Gastroesophageal sphincter (tissue), 4 donors: ENCODE data around the gene MYO1D. TPM values are rescaled to one million over a fixed set of nuclear protein-coding genes. Genes with fewer than 3 reads are reported as not detected.

Experiments used
- ATAC-seq: fragments of 150-250 bp; one replicate; pipeline ENCODE4 v1.9.1; 2016; ENCODE audit warnings: mild to moderate bottlenecking, moderate library complexity
- H3K27ac ChIP-seq, 4 donors: fragments of 200-600 bp; sonication (generic) in 3 of 4; 1 replicate in 3 of 4; 2 replicates in 1 of 4; pipeline ENCODE4 v1.5.1; 2016 to 2019
- H3K27me3 ChIP-seq: fragments of 200-600 bp; sonication (generic); one replicate; pipeline ENCODE4 v1.5.1; 2019
- H3K36me3 ChIP-seq, 2 donors: fragments of 200-600 bp; sonication (generic); one replicate each; pipeline ENCODE4 v1.5.1; 2019; ENCODE audit warnings: control low read depth in 1 of 2
- H3K4me1 ChIP-seq, 3 donors: fragments of 200-600 bp; sonication (generic); 1 replicate in 2 of 3; 2 replicates in 1 of 3; pipeline ENCODE4 v1.5.1; 2016 to 2019; ENCODE audit warnings: control low read depth in 2 of 3
- H3K4me3 ChIP-seq, 2 donors: fragments of 200-600 bp; sonication (generic); one replicate each; pipeline ENCODE4 v1.5.1; 2019; ENCODE audit warnings: mild to moderate bottlenecking in 1 of 2, moderate library complexity in 1 of 2
- H3K9me3 ChIP-seq, 3 donors: fragments of 200-600 bp; sonication (generic); one replicate each; pipeline ENCODE4 v1.5.1; 2017 to 2019; ENCODE audit warnings: control low read depth in 2 of 3
- EP300 ChIP-seq: sonication (generic); formaldehyde crosslinking; IDR thresholded peaks from one replicate; pipeline ENCODE4 v1.6.1; 2017; ENCODE audit warnings: antibody characterized with exemption, mild to moderate bottlenecking
- POLR2A ChIP-seq, 2 donors: fragments of 450-650 bp; IDR thresholded peaks; one replicate each; pipeline ENCODE4 v1.6.1; 2017; ENCODE audit warnings: antibody characterized with exemption in 2 of 2, mild to moderate bottlenecking in 2 of 2, moderate library complexity in 1 of 2
- POLR2AphosphoS5 ChIP-seq: sonication (generic); formaldehyde crosslinking; IDR thresholded peaks from one replicate; pipeline ENCODE4 v1.6.1; 2017; ENCODE audit warnings: antibody characterized with exemption
- WGBS, 2 donors: methylation state at CpG; one replicate each; pipeline ENCODE4 v1.1.5; 2018; ENCODE audit warnings: low coverage in 1 of 2; 5-methylcytosine and 5-hydroxymethylcytosine counted together
- total RNA-seq, 4 donors: library from RNA; depleted of rRNA; stranded (reverse); fragments of >200 nt; gene quantifications; one replicate each; pipeline ENCODE4 v1.1.0, GENCODE V29; 2016
- TF ChIP-seq, protein P1 (sequence below), 4 experiments: fragments of 200-600 bp in 2 of 4; fragments of 450-650 bp in 2 of 4; sonication (generic) in 1 of 4; IDR thresholded peaks; one replicate each; pipeline ENCODE4 v1.5.1; 2017 to 2019; ENCODE audit warnings: antibody characterized with exemption in 4 of 4, mild to moderate bottlenecking in 2 of 4, moderate library complexity in 2 of 4

MYO1D gene
- total RNA-seq, 4 donors from 2014 or later, result 28.2 to 63.5 (median 47.2) TPM

DNA sequence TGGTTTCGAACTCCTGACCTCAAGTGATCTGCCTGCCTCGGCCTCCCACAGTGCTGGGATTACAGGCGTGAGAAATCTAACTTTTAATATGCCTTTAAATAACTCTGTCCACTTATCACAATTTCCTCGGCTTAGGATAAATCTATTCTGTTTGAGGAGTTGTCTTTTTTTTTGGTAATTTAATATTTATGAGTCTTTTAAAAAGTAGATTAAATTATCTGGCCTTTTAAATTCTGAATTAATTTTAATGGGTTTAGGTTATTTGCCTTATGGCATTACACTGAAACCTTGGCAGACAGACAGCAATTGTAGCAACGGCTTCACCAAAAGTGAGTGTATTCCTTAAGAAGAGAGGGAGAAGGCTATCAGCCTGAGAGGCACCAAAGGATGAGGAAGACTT lies 66.2 kb downstream of the MYO1D start:
- TF ChIP-seq, protein P1, sequence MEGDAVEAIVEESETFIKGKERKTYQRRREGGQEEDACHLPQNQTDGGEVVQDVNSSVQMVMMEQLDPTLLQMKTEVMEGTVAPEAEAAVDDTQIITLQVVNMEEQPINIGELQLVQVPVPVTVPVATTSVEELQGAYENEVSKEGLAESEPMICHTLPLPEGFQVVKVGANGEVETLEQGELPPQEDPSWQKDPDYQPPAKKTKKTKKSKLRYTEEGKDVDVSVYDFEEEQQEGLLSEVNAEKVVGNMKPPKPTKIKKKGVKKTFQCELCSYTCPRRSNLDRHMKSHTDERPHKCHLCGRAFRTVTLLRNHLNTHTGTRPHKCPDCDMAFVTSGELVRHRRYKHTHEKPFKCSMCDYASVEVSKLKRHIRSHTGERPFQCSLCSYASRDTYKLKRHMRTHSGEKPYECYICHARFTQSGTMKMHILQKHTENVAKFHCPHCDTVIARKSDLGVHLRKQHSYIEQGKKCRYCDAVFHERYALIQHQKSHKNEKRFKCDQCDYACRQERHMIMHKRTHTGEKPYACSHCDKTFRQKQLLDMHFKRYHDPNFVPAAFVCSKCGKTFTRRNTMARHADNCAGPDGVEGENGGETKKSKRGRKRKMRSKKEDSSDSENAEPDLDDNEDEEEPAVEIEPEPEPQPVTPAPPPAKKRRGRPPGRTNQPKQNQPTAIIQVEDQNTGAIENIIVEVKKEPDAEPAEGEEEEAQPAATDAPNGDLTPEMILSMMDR (IDR thresholded peaks at IDR 0.05), result no peak
- TF ChIP-seq POLR2A (IDR thresholded peaks at IDR 0.05), result no peak
- TF ChIP-seq POLR2AphosphoS5, result no peak
- TF ChIP-seq EP300, result no peak

DNA sequence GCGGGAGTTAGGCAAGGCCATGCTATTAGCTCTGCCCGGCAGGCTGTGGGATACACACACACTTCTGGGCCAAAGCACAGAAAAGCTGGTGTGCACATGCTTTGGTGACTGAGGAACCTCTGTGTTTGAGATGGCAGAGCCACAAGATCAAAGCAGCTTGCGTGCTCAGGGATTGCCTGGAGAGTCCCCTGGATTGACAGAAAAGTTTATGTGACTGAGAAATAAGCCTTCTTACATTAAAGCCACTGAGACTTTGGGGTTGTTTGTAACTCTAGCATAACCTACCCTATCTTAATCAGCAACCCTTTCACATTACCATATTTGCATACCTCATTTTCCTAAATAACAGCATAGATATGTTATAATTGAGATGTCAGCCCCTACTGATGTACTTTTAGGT lies 69.3 kb downstream of the MYO1D start:
- Histone ChIP-seq H3K4me3 (no peak overlapping the region), H3K4me1 (no peaks in the 10 kb centered on the region), H3K9me3 (no peaks in the 10 kb centered on the region), H3K27me3 (no peaks in the 10 kb centered on the region), H3K36me3 (no peaks in the 10 kb centered on the region), H3K27ac (no peak overlapping the region)
- 71% methylated on average over 2 of the region's 3 CpGs; no CpG with 5 or more reads in 1 of the 2 donors for WGBS, 2 donors
- TF ChIP-seq EP300, result no peak
- TF ChIP-seq POLR2A (IDR thresholded peaks at IDR 0.05), result no peak
- TF ChIP-seq POLR2AphosphoS5, result no peak
- TF ChIP-seq, protein P1 (IDR thresholded peaks at IDR 0.05), result no peak
- ATAC-seq, result no peak

More for the DNA sequence above, 66.2 kb downstream of the MYO1D start:
- no peak for ATAC-seq
- no peaks in the 10 kb centered on the region for H3K27me3 ChIP-seq
- WGBS, 2 donors, result 87 to 91% methylated on average over 3 to 5 of the region's 5 CpGs
- H3K27ac ChIP-seq, result no peak overlapping the region
- no peaks in the 10 kb centered on the region for H3K4me1 ChIP-seq
- no peaks in the 10 kb centered on the region for H3K9me3 ChIP-seq
- no peak overlapping the region for H3K4me3 ChIP-seq
- H3K36me3 ChIP-seq, result no peaks in the 10 kb centered on the region

DNA sequence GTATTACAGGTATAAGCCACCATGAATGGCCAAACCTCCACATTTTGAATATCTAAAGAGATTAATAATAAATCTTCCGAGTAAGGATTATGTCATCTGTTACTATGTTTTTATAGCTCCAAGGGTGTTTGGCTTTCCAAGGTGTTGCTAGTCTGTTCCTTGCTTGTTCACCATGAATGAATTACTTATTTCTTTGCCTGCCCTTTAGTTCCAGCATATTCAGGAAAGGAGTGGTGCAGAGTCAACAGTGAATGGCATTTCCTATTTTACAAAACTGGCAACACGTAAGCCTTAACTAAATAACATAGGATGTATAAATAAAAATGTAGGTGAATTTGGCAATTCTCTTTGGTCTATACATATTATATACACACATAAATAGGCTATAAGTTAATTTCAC lies 70.3 kb downstream of the MYO1D start:
- H3K36me3 ChIP-seq, result no peaks in the 10 kb centered on the region
- 81 to 93% methylated on average over 2 of the region's 2 CpGs for WGBS, 2 donors
- no peaks in the 10 kb centered on the region for H3K4me1 ChIP-seq
- no peaks in the 10 kb centered on the region for H3K9me3 ChIP-seq
- no peak for TF ChIP-seq POLR2AphosphoS5
- TF ChIP-seq EP300, result no peak
- TF ChIP-seq, protein P1 (IDR thresholded peaks at IDR 0.05), result no peak
- TF ChIP-seq POLR2A (IDR thresholded peaks at IDR 0.05), result no peak
- H3K4me3 ChIP-seq, result no peak overlapping the region
- ATAC-seq, result no peak
- no peaks in the 10 kb centered on the region for H3K27me3 ChIP-seq
- H3K27ac ChIP-seq, result no peak overlapping the region

DNA sequence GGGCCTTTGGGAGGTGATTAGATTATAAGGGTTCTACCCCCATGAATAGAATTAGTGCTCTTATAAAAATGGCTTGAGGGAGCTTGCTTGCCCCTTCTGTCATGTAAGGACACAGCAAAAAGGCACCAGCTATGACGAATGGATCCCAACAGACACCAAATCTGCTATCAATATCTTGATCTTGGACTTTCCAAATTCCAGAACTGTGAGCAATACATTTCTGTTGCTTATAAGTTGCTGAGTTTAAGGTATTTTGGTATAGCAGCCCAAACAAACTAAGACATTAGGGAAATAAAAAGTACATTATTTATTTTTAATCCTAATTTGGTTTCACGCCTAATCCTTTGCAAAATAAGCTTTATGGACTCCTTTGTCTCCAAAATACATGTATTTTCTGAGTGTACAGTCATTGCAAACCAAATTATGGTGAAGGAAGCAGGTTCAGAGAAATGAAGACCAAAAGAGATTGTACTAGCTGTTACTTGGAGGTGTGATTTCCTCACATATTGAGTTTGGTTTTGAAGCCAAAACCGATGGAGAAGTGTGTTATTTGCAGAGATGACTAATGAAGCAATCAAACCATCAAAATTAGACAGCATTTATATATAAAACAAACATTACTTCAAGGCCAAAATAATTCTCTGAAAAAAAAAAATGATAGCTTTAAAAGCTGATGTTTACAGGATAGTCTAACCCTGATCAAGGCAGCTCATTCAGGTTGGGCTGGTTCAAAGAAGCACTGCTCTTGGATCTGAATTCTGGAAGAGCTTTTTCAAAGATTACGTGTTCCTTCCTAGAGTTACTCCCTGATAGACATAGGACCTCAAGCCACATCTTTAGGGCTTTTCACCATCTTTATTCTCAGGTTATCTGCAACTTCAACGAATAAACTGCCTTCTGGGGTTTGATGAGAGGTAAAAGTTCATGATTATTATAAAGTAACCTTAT lies 71.6 kb downstream of the MYO1D start:
- Histone ChIP-seq H3K4me1 (no peaks in the 10 kb centered on the region), H3K27ac (no peak overlapping the region), H3K36me3 (no peaks in the 10 kb centered on the region), H3K4me3 (no peak overlapping the region), H3K9me3 (no peaks in the 10 kb centered on the region), H3K27me3 (no peaks in the 10 kb centered on the region)
- 78 to 81% methylated on average over 5 of the region's 5 CpGs for WGBS, 2 donors
- TF ChIP-seq EP300, result no peak
- TF ChIP-seq, protein P1 (IDR thresholded peaks at IDR 0.05), result no peak
- TF ChIP-seq POLR2AphosphoS5, result no peak
- TF ChIP-seq POLR2A (IDR thresholded peaks at IDR 0.05), result no peak
- ATAC-seq, result no peak

DNA sequence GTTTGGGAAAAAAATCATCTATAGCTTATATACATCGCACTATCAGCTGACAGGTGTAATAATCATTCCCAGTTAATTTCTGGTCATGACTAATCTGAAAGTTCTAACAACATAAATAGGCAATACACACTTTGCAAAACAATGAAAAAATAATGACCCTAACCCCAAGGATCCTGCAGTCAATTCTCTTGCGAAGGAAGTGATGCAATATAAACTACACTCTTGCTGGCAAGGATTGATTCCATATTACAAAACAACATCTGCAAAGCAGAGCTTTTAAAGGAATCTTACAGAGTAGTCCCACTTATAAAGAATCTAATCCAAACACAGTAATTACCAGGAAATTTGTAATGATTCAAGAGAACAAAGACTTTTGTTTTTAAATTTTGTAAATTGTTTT lies 73.4 kb downstream of the MYO1D start:
- no peak overlapping the region for H3K27ac ChIP-seq
- H3K9me3 ChIP-seq, result no peaks in the 10 kb centered on the region
- H3K4me3 ChIP-seq, result no peak overlapping the region
- H3K4me1 ChIP-seq, result no peaks in the 10 kb centered on the region
- TF ChIP-seq POLR2AphosphoS5, result no peak
- TF ChIP-seq, protein P1 (IDR thresholded peaks at IDR 0.05), result no peak
- no peak for ATAC-seq
- 60 to 67% methylated on average over 2 of the region's 2 CpGs for WGBS, 2 donors
- no peaks in the 10 kb centered on the region for H3K36me3 ChIP-seq
- H3K27me3 ChIP-seq, result no peaks in the 10 kb centered on the region
